Spleen (tissue), 7 donors: ENCODE data around the gene ACAT2.

Source experiments
- POLR2A ChIP-seq, 3 donors: fragments of 450-650 bp; IDR thresholded peaks; one replicate each; pipeline ENCODE4 v1.5.1; 2017; ENCODE audit warnings: antibody characterized with exemption in 3 of 3, mild to moderate bottlenecking in 1 of 3
- TF ChIP-seq, protein P1 (sequence below), 11 experiments: fragments of 200-600 bp in 7 of 11; fragments of 450-650 bp in 4 of 11; sonication (generic) in 4 of 11; IDR thresholded peaks in 8 of 11; conservative IDR thresholded peaks in 3 of 11; 1 replicate in 7 of 11; 2 replicates in 4 of 11; pipeline versions ENCODE4 v1.4.0 to v1.8.0; 2016 to 2021; ENCODE audit warnings: antibody characterized with exemption in 11 of 11, inconsistent platforms in 4 of 11, mild to moderate bottlenecking in 1 of 11
- donor health status: DM: no; HTN: no; CAD: no; lungs with moderate emphysema.
- donor health status: DM: no; HTN: no; CAD: no.
- donor health status: DM: no; HTN: no; CAD: no.

DNA sequence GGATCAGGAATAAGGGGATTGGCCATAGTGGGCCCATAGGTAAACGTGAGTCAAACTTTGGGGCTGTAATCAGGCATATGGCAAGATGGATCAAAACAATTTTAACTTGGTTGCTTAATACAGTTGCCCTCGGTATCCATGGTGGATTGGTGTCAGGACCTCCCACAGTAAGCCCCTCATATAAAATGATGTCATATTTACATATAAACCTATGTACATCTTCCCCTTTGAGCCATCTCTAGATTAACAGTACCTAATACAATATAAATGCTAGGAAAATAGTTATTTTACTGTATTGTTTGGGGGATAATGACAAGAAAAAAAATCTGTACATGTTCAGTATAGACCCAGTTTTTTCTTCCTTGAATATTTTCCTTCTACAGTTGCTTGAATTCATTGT lies 7.4 kb upstream of the ACAT2 start:
- TF ChIP-seq POLR2A (IDR thresholded peaks at IDR 0.05), result no peak
- TF ChIP-seq, protein P1, sequence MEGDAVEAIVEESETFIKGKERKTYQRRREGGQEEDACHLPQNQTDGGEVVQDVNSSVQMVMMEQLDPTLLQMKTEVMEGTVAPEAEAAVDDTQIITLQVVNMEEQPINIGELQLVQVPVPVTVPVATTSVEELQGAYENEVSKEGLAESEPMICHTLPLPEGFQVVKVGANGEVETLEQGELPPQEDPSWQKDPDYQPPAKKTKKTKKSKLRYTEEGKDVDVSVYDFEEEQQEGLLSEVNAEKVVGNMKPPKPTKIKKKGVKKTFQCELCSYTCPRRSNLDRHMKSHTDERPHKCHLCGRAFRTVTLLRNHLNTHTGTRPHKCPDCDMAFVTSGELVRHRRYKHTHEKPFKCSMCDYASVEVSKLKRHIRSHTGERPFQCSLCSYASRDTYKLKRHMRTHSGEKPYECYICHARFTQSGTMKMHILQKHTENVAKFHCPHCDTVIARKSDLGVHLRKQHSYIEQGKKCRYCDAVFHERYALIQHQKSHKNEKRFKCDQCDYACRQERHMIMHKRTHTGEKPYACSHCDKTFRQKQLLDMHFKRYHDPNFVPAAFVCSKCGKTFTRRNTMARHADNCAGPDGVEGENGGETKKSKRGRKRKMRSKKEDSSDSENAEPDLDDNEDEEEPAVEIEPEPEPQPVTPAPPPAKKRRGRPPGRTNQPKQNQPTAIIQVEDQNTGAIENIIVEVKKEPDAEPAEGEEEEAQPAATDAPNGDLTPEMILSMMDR (IDR thresholded peaks at IDR 0.05 in 8 of 11, conservative IDR thresholded peaks at IDR 0.05 in 3 of 11), result no peak
